Testis (tissue), 2 donors: ENCODE data around the gene NEUROG2.

Source experiments
- POLR2A ChIP-seq: fragments of 450-650 bp; IDR thresholded peaks from one replicate; pipeline ENCODE4 v1.6.1; 2017; ENCODE audit warnings: antibody characterized with exemption, mild to moderate bottlenecking, moderate library complexity
- TF ChIP-seq, protein P1 (sequence below), 3 experiments: fragments of 450-650 bp in 2 of 3; fragments of 200-600 bp in 1 of 3; sonication (generic) in 1 of 3; IDR thresholded peaks; one replicate each; pipeline ENCODE4 v1.5.1; 2016 to 2019; ENCODE audit warnings: antibody characterized with exemption in 3 of 3, mild to moderate bottlenecking in 2 of 3, moderate library complexity in 1 of 3

DNA sequence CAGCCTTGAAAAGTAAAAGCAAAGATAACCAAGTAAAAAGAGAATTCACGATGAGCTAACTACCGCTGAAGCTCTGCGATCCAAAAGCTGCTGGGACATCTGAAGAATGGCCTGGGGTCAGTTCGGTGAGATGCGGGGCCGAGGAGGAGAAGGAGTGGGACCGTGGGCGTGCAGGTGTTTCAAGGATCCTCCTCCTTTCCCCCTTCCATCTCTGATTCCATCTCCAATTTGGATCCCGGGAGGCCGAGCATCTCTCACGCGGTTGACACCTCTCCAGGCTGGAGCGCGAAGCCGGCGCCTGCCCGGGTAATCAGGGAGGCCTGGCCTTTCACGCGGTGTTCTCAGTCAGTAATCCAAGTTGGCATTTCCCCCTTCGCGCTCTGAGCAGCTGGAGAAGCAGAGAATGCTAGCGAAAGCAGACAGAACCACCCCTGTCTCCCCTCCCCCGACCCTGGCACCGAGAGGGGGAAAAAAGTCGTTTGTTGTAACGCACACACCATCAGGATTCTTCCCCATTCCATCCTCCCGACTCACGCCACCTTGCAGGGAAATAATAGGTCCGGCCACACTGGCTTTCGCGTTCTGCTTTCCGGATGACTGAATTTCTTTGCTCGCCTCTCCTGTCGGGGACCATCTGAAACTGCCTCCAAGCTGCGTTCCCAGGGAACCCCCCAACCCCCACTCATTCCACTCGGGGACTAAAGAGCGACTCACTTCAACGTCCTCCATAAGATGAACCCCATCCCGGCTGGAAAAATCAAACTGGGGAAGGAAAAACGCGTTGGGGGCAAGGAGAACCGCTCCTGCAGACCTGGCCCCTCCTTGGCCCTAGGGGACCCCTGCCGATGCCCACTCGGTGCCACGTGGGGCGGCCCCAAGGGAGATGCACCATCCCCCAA is 6.5 kb downstream of the NEUROG2 start:
- TF ChIP-seq, protein P1, sequence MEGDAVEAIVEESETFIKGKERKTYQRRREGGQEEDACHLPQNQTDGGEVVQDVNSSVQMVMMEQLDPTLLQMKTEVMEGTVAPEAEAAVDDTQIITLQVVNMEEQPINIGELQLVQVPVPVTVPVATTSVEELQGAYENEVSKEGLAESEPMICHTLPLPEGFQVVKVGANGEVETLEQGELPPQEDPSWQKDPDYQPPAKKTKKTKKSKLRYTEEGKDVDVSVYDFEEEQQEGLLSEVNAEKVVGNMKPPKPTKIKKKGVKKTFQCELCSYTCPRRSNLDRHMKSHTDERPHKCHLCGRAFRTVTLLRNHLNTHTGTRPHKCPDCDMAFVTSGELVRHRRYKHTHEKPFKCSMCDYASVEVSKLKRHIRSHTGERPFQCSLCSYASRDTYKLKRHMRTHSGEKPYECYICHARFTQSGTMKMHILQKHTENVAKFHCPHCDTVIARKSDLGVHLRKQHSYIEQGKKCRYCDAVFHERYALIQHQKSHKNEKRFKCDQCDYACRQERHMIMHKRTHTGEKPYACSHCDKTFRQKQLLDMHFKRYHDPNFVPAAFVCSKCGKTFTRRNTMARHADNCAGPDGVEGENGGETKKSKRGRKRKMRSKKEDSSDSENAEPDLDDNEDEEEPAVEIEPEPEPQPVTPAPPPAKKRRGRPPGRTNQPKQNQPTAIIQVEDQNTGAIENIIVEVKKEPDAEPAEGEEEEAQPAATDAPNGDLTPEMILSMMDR (IDR thresholded peaks at IDR 0.05) = no peak
- no peak for TF ChIP-seq POLR2A
